GM12873 (cell line): ENCODE results near the gene C5.

ENCODE experiments used
- CTCF ChIP-seq: IDR thresholded peaks from 2 replicates; pipeline ENCODE4 v1.5.1; 2012; ENCODE audit warnings: low read depth, mild to moderate bottlenecking, moderate library complexity, low read length, control low read depth; ENCODE audit not compliant: insufficient read depth; ENCODE audit errors: missing control alignments

The C5 gene

GRCh38 chr9:120961936-120962335 is 88.1 kb downstream of the C5 start:
- TF ChIP-seq CTCF: no peak

- TF ChIP-seq CTCF: no peak
Observed at GRCh38 chr9:120960001-120960400, 90.1 kb downstream of the C5 start.

GRCh38 chr9:120956862-120957261 is 93.2 kb downstream of the C5 start:
- TF ChIP-seq CTCF: no peak

- TF ChIP-seq CTCF: no peak
Observed at GRCh38 chr9:120951960-120952618, 98.0 kb downstream of the C5 start.

GRCh38 chr9:120950421-120951388 is 99.4 kb downstream of the C5 start:
- TF ChIP-seq CTCF: no peak

- no peak for TF ChIP-seq CTCF
Observed at GRCh38 chr9:120949290-120949689, 100.8 kb downstream of the C5 start.

GRCh38 chr9:120948824-120949223 is 101.3 kb downstream of the C5 start:
- TF ChIP-seq CTCF: no peak
